Loucy (cell line): ENCODE data around the gene TRRAP.

Experiments used
- EZH2phosphoT487 ChIP-seq: fragments of 200-600 bp; IDR thresholded peaks from 2 replicates; pipeline ENCODE4 v1.6.1; 2018; ENCODE audit warnings: antibody characterized with exemption, mild to moderate bottlenecking, moderate library complexity, borderline replicate concordance
- TF ChIP-seq, protein P1 (sequence below): fragments of 200-600 bp; sonication (generic); conservative IDR thresholded peaks from 2 replicates; pipeline ENCODE4 v1.5.1; 2014; ENCODE audit warnings: mild to moderate bottlenecking, antibody characterized with exemption, low read length

DNA sequence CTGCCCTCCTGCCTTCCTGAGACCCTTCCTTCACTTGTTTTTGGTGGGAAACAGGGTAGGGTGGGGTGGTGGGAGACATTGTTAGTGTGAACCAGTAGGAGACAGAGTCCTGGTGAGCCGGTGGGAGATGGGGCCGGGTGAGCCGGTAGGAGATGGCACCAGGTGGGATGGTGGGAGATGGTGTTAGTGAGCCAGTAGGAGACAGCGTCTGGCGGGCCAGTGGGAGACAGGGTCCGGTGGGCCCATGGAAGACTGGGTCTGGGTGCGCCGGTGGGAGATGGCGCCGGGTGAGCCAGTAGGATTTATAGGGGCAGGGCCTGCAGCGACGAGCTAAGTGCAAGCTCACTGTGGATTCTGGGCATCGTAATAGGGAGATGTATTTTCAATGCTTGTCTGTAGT, 116.8 kb downstream of the TRRAP start:
- TF ChIP-seq, protein P1, sequence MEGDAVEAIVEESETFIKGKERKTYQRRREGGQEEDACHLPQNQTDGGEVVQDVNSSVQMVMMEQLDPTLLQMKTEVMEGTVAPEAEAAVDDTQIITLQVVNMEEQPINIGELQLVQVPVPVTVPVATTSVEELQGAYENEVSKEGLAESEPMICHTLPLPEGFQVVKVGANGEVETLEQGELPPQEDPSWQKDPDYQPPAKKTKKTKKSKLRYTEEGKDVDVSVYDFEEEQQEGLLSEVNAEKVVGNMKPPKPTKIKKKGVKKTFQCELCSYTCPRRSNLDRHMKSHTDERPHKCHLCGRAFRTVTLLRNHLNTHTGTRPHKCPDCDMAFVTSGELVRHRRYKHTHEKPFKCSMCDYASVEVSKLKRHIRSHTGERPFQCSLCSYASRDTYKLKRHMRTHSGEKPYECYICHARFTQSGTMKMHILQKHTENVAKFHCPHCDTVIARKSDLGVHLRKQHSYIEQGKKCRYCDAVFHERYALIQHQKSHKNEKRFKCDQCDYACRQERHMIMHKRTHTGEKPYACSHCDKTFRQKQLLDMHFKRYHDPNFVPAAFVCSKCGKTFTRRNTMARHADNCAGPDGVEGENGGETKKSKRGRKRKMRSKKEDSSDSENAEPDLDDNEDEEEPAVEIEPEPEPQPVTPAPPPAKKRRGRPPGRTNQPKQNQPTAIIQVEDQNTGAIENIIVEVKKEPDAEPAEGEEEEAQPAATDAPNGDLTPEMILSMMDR: no peak
- no peak for TF ChIP-seq EZH2phosphoT487
